Limb (tissue), 2 donors: ENCODE results near the gene LRRC36.

Source experiments
- DNase-seq, 2 donors: peaks; one replicate each; pipeline ENCODE4 v3.0.0-alpha.2; 2016; ENCODE audit errors: extremely low spot score in 2 of 2

LRRC36 gene

GRCh38 chr16:67294938-67295361 is 31.7 kb upstream of the LRRC36 start:
- no peak for DNase-seq

GRCh38 chr16:67296420-67296819 is 30.2 kb upstream of the LRRC36 start:
- no peak for DNase-seq

GRCh38 chr16:67298277-67298676 is 28.3 kb upstream of the LRRC36 start:
- DNase-seq, result no peak

- DNase-seq, result no peak
Observed at GRCh38 chr16:67299269-67299668, 27.3 kb upstream of the LRRC36 start.

- DNase-seq, result peak; percentile 50 to 64
Observed at GRCh38 chr16:67301080-67301782, 25.4 kb upstream of the LRRC36 start.

GRCh38 chr16:67302076-67302475 is 24.5 kb upstream of the LRRC36 start:
- DNase-seq, result no peak

GRCh38 chr16:67302970-67303369 is 23.6 kb upstream of the LRRC36 start:
- DNase-seq, result no peak

- DNase-seq, result no peak
Observed at GRCh38 chr16:67304020-67304419, 22.6 kb upstream of the LRRC36 start.

- no peak for DNase-seq
Observed at GRCh38 chr16:67305216-67306071, 21.2 kb upstream of the LRRC36 start.

GRCh38 chr16:67310561-67310960 is 16.1 kb upstream of the LRRC36 start:
- DNase-seq, result no peak

GRCh38 chr16:67311607-67312488 is 14.8 kb upstream of the LRRC36 start:
- DNase-seq, result peak in 1 of 2 donors; percentile 28

- no peak for DNase-seq
Observed at GRCh38 chr16:67312719-67313118, 13.9 kb upstream of the LRRC36 start.

- no peak for DNase-seq
Observed at GRCh38 chr16:67317853-67318252, 8.8 kb upstream of the LRRC36 start.

GRCh38 chr16:67326115-67326471 is 522 bp upstream of the LRRC36 start:
- no peak for DNase-seq

GRCh38 chr16:67327743-67328142 is 1.1 kb downstream of the LRRC36 start:
- DNase-seq, result no peak

- DNase-seq, result no peak
Observed at GRCh38 chr16:67329901-67330300, 3.3 kb downstream of the LRRC36 start.

- no peak for DNase-seq
Observed at GRCh38 chr16:67333315-67333714, 6.7 kb downstream of the LRRC36 start.

GRCh38 chr16:67336116-67336515 is 9.5 kb downstream of the LRRC36 start:
- DNase-seq, result no peak

GRCh38 chr16:67336648-67337047 is 10.0 kb downstream of the LRRC36 start:
- no peak for DNase-seq

- DNase-seq, result no peak
Observed at GRCh38 chr16:67339453-67339852, 12.8 kb downstream of the LRRC36 start.

- DNase-seq, result no peak
Observed at GRCh38 chr16:67341250-67341649, 14.6 kb downstream of the LRRC36 start.

- no peak for DNase-seq
Observed at GRCh38 chr16:67342616-67343015, 16.0 kb downstream of the LRRC36 start.
